IMR-90 (cell line): ENCODE results near the gene GALNT16. TPM values are rescaled to one million over a fixed set of nuclear protein-coding genes. Genes with fewer than 3 reads are reported as not detected.

ENCODE experiments used
- ATAC-seq: fragments of 200-7000 bp; cut with Tn5 transposase; 2 replicates; pipeline ENCODE4 v1.9.1; 2020; ENCODE audit warnings: low read depth, mild to moderate bottlenecking, moderate library complexity
- BruUV-seq: library from RNA; stranded (reverse); fragments of 400-500 nt; replicated peaks from 2 replicates; lab custom pipeline; 2021; lab: Mats Ljungman, UMichigan
- CTCF ChIA-PET: fragments of 300-600 bp; formaldehyde crosslinking; extraction: SDS; loops from one replicate; lab custom pipeline; 2021; ENCODE audit warnings: antibody characterized with exemption; lab: Yijun Ruan, JAX
- POLR2A ChIA-PET: fragments of 300-600 bp; sonication (Branson Sonifier 250); formaldehyde crosslinking; loops from one replicate; lab custom pipeline; 2022; ENCODE audit warnings: antibody characterized with exemption; ENCODE audit not compliant: unreplicated experiment; lab: Charles Lee
- DNase-seq: peaks from one replicate; pipeline ENCODE4 v3.0.0; 2013
- H2AFZ ChIP-seq: replicated peaks from 2 replicates; pipeline ENCODE3; 2013; ENCODE audit warnings: low read length, mild to moderate bottlenecking; ENCODE audit not compliant: poor library complexity
- H2AK5ac ChIP-seq: 2 replicates; pipeline ENCODE4 v1.6.1; 2013; ENCODE audit warnings: low read depth, low read length, inconsistent platforms
- H2AK9ac ChIP-seq: replicated peaks from 2 replicates; pipeline ENCODE3; 2013; ENCODE audit warnings: mild to moderate bottlenecking, low read depth, low read length, moderate library complexity; ENCODE audit not compliant: poor library complexity
- H2BK120ac ChIP-seq: 2 replicates; pipeline ENCODE4 v1.6.1; 2013; ENCODE audit warnings: low read depth, low read length, inconsistent platforms
- H2BK15ac ChIP-seq: 3 replicates; pipeline ENCODE4 v1.6.1; 2013; ENCODE audit warnings: low read depth, low read length, inconsistent platforms
- H2BK20ac ChIP-seq: 2 replicates; pipeline ENCODE4 v1.6.1; 2013; ENCODE audit warnings: low read depth, mild to moderate bottlenecking, inconsistent platforms, low read length, moderate library complexity
- H2BK5ac ChIP-seq: 2 replicates; pipeline ENCODE4 v1.6.1; 2013; ENCODE audit warnings: mild to moderate bottlenecking, low read depth, low read length, inconsistent platforms; ENCODE audit not compliant: poor library complexity, severe bottlenecking
- H3K14ac ChIP-seq: replicated peaks from 2 replicates; pipeline ENCODE4 v1.6.1; 2013; ENCODE audit warnings: low read depth, low read length, inconsistent platforms
- H3K18ac ChIP-seq: 2 replicates; pipeline ENCODE4 v1.6.1; 2013; ENCODE audit warnings: low read depth, low read length, control low read depth
- H3K23ac ChIP-seq: 2 replicates; pipeline ENCODE4 v1.6.1; 2013; ENCODE audit warnings: low read depth, low read length, inconsistent platforms
- H3K27ac ChIP-seq: 2 replicates; pipeline ENCODE4 v1.5.1; 2013; ENCODE audit warnings: mild to moderate bottlenecking, control low read depth, low read length; ENCODE audit not compliant: insufficient read depth
- H3K27me3 ChIP-seq: 2 replicates; pipeline ENCODE4 v1.6.1; 2013; ENCODE audit warnings: low read length; ENCODE audit not compliant: control insufficient read depth, insufficient read depth
- H3K36me3 ChIP-seq: 2 replicates; pipeline ENCODE4 v1.6.1; 2013; ENCODE audit warnings: low read length, mixed read lengths; ENCODE audit not compliant: control insufficient read depth, insufficient read depth
- H3K4ac ChIP-seq: 2 replicates; pipeline ENCODE4 v1.6.1; 2013; ENCODE audit warnings: low read depth, low read length, inconsistent platforms
- H3K4me1 ChIP-seq: 2 replicates; pipeline ENCODE4 v1.6.1; 2013; ENCODE audit warnings: low read length, mixed read lengths; ENCODE audit not compliant: control insufficient read depth, insufficient read depth
- H3K4me2 ChIP-seq: 2 replicates; pipeline ENCODE4 v1.6.1; 2013; ENCODE audit warnings: low read depth, mild to moderate bottlenecking, control low read depth, low read length, moderate library complexity
- H3K4me3 ChIP-seq: 2 replicates; pipeline ENCODE4 v1.5.1; 2013; ENCODE audit warnings: low read depth, mild to moderate bottlenecking, control low read depth, low read length, moderate library complexity; ENCODE audit not compliant: insufficient read depth
- H3K56ac ChIP-seq: 2 replicates; pipeline ENCODE4 v1.6.1; 2013; ENCODE audit warnings: low read length, inconsistent platforms; ENCODE audit not compliant: insufficient read depth; ENCODE audit errors: extremely low read depth
- H3K79me1 ChIP-seq, 2 experiments: 2 replicates each; pipeline ENCODE4 v1.6.1; 2013; ENCODE audit warnings: low read length in 2 of 2, inconsistent platforms in 1 of 2, low read depth in 1 of 2
- H3K9ac ChIP-seq: 2 replicates; pipeline ENCODE4 v1.6.1; 2013; ENCODE audit warnings: low read depth, low read length, control low read depth
- H3K9me1 ChIP-seq: 2 replicates; pipeline ENCODE4 v1.6.1; 2013; ENCODE audit warnings: low read length, inconsistent platforms; ENCODE audit not compliant: insufficient read depth
- H3K9me3 ChIP-seq: 2 replicates; pipeline ENCODE4 v1.6.1; 2013; ENCODE audit warnings: low read length; ENCODE audit not compliant: control insufficient read depth, insufficient read depth
- H4K20me1 ChIP-seq: 2 replicates; pipeline ENCODE4 v1.6.1; 2013; ENCODE audit warnings: low read length, inconsistent platforms; ENCODE audit not compliant: insufficient read depth
- H4K5ac ChIP-seq: 2 replicates; pipeline ENCODE4 v1.6.1; 2013; ENCODE audit warnings: mild to moderate bottlenecking, low read depth, low read length, control low read depth
- H4K8ac ChIP-seq, 2 experiments: 2 replicates each; pipeline ENCODE4 v1.6.1; 2013; ENCODE audit warnings: low read depth in 2 of 2, low read length in 2 of 2, control low read depth in 1 of 2, inconsistent platforms in 1 of 2
- H4K91ac ChIP-seq: 2 replicates; pipeline ENCODE4 v1.6.1; 2013; ENCODE audit warnings: low read depth, low read length, inconsistent platforms; ENCODE audit not compliant: insufficient read depth
- CHD1 ChIP-seq: IDR thresholded peaks from 2 replicates; pipeline ENCODE4 v1.6.1; 2012; ENCODE audit warnings: low read depth, low read length, improper control_type of control experiment
- CTCF ChIP-seq: conservative IDR thresholded peaks from 2 replicates; pipeline ENCODE4 v1.5.1; 2012; ENCODE audit warnings: mild to moderate bottlenecking, low read depth, low read length, improper control_type of control experiment
- MXI1 ChIP-seq: IDR thresholded peaks from 2 replicates; pipeline ENCODE4 v1.6.1; 2012; ENCODE audit warnings: low read depth, mild to moderate bottlenecking, low read length, moderate library complexity, borderline replicate concordance
- RAD21 ChIP-seq: IDR thresholded peaks from 2 replicates; pipeline ENCODE4 v1.6.1; 2012; ENCODE audit warnings: low read length, improper control_type of control experiment
- RCOR1 ChIP-seq: IDR thresholded peaks from 2 replicates; pipeline ENCODE4 v1.6.1; 2012; ENCODE audit warnings: mild to moderate bottlenecking, low read length, improper control_type of control experiment; ENCODE audit not compliant: insufficient replicate concordance
- RFX5 ChIP-seq: IDR thresholded peaks from 2 replicates; pipeline ENCODE4 v1.8.0; 2012; ENCODE audit warnings: low read depth, mild to moderate bottlenecking, low read length, moderate library complexity
- WGBS, 2 experiments: methylation state at CpG; one replicate each; pipeline versions ENCODE4 v1.1.5 to v1.1.7; 2013; ENCODE audit warnings: missing lambda C conversion rate in 2 of 2; ENCODE audit not compliant: insufficient read length in 1 of 2; ENCODE audit errors: extremely low coverage in 2 of 2; 5-methylcytosine and 5-hydroxymethylcytosine counted together
- dilution Hi-C: fragments of 300-500 bp; cut with HindIII; formaldehyde crosslinking; loops from one replicate; pipeline ENCODE4 v1.14.3; 2018; ENCODE audit warnings: low sequenced_read_pairs; ENCODE audit not compliant: unreplicated experiment
- in situ Hi-C: fragments of 300-500 bp; cut with MboI; formaldehyde crosslinking; loops from 3 replicates; pipeline ENCODE4 v1.14.3; 2019; ENCODE audit warnings: low sequenced_read_pairs, inconsistent platforms, mixed read lengths
- intact Hi-C: fragments of 100-400 bp; cut with micrococcal nuclease; formaldehyde crosslinking; loops from 2 replicates; pipeline ENCODE4 v1.10.0; 2022
- polyA plus RNA-seq, 3 experiments: library from polyadenylated mRNA; depleted of rRNA; stranded (reverse); fragments of >200 nt; gene quantifications; 2 replicates each; pipeline ENCODE4 v1.2.3, GENCODE V29; 2012; ENCODE audit warnings: low replicate concordance in 1 of 3
- total RNA-seq: library from RNA; depleted of rRNA; stranded (reverse); fragments of >200 nt; gene quantifications from 2 replicates; pipeline ENCODE4 v1.2.3, GENCODE V29; 2012

Gene GALNT16
- total and polyA plus RNA-seq, 2 of the 4 experiments (the other 2 are of a cell fraction), result 0.36 to 1.5 TPM

- no peak for TF ChIP-seq RCOR1
These were observed 367 bp downstream of the GALNT16 start (continued) for GRCh38 chr14:69260190-69260860.

- Histone ChIP-seq H2AK5ac (no peak overlapping the region), H3K27me3 (peaks cover 60% of the 10 kb centered on the region), H3K9me3 (no peaks in the 10 kb centered on the region), H2BK120ac (no peak overlapping the region), H4K20me1 (peaks cover 8% of the 10 kb centered on the region), H4K91ac (no peak overlapping the region), H3K56ac (no peak overlapping the region), H3K9me1 (peaks cover 9% of the 10 kb centered on the region; the same call in 1 of the 2 replicates), H2BK20ac (no peak overlapping the region), H3K4me3 (peak overlapping the region; percentile 2; the same call in 1 of the 2 replicates), H2BK5ac (no peak overlapping the region), H3K79me1 (no peaks in the 10 kb centered on the region), H3K27ac (no peak overlapping the region), H2AFZ (peak overlapping the region; percentile 90), H3K9ac (no peak overlapping the region), H2AK9ac (no peak overlapping the region), H2BK15ac (no peak overlapping the region), H3K4ac (no peak overlapping the region), H3K36me3 (no peaks in the 10 kb centered on the region), H3K14ac (no peak overlapping the region), H3K4me1 (peaks cover 2% of the 10 kb centered on the region; the same call in 1 of the 2 replicates), H3K4me2 (peak overlapping the region; percentile 48; the same call in 1 of the 2 replicates), H3K23ac (no peak overlapping the region; the same call in 1 of the 2 replicates), H3K18ac (no peak overlapping the region), H4K8ac (no peak overlapping the region), H4K5ac (no peak overlapping the region)
- intact Hi-C loops, result loop anchor here (5.0 kb wide), 1 partner anchor 86 kb away; no protein-coding TSS in a partner anchor
- dilution Hi-C loops, result no loop called here
- TF ChIP-seq CTCF (peak; percentile 42), RFX5 (no peak), CHD1 (no peak), MXI1 (no peak), RAD21 (peak; percentile 31)
- CTCF ChIA-PET, result no interaction called here
- WGBS, 2 experiments, result 9% methylated on average over 16 of the region's 64 CpGs; no CpG with 5 or more reads in 1 of the 2 experiments
- DNase-seq (no peak), ATAC-seq (no peak; the same call in 1 of the 2 replicates)
- BruUV-seq, result no TSS peak
- POLR2A ChIA-PET, result no interaction called here
- in situ Hi-C loops, result loop anchor here (25.0 kb wide), 1 partner anchor 476 kb away; no protein-coding TSS in a partner anchor
These were observed 1.1 kb downstream of the GALNT16 start for GRCh38 chr14:69260861-69261564.
